HEK293 (cell line): Measurements from ENCODE around the gene RAB9B.

Source experiments
- CTCF ChIA-PET: fragments of 350-600 bp; formaldehyde crosslinking; extraction: SDS; loops from one replicate; lab custom pipeline; 2021; ENCODE audit warnings: antibody characterized with exemption; lab: Yijun Ruan, JAX
- POLR2A ChIA-PET: fragments of 300-600 bp; formaldehyde crosslinking; extraction: SDS; loops from one replicate; lab custom pipeline; 2020; ENCODE audit warnings: antibody characterized with exemption, inconsistent platforms; lab: Yijun Ruan, JAX
- H3K27ac ChIP-seq: fragments of 200-500 bp; sonication (Bioruptor generic); 2 replicates; pipeline ENCODE4 v1.5.1; 2014; ENCODE audit warnings: low read depth, low read length, control low read depth, inconsistent platforms; ENCODE audit errors: extremely low read depth
- H3K36me3 ChIP-seq, 2 experiments: fragments of 200-500 bp in 1 of 2; sonication (Bioruptor generic) in 1 of 2; 1 replicate in 1 of 2; 2 replicates in 1 of 2; pipeline ENCODE4 v1.5.1; 2014 to 2017; ENCODE audit warnings: inconsistent platforms in 2 of 2, low read length in 2 of 2; ENCODE audit not compliant: control insufficient read depth in 2 of 2, insufficient read depth in 1 of 2
- H3K4me1 ChIP-seq: fragments of 200-500 bp; sonication (Bioruptor generic); 2 replicates; pipeline ENCODE4 v1.5.1; 2014; ENCODE audit warnings: mild to moderate bottlenecking, low read length, inconsistent platforms; ENCODE audit not compliant: control insufficient read depth, insufficient read depth
- H3K4me3 ChIP-seq: 2 replicates; pipeline ENCODE4 v1.5.1; 2011; ENCODE audit warnings: low read depth, mild to moderate bottlenecking, control low read depth, low read length, moderate library complexity
- H3K9me3 ChIP-seq: fragments of 200-500 bp; sonication (Bioruptor generic); 2 replicates; pipeline ENCODE4 v1.5.1; 2014; ENCODE audit warnings: low read depth, low read length, inconsistent platforms; ENCODE audit not compliant: control insufficient read depth, insufficient read depth
- SALL2 ChIP-seq: fragments of 450-650 bp; formaldehyde crosslinking; IDR thresholded peaks from 2 replicates; pipeline ENCODE4 v1.5.0; 2017; ENCODE audit warnings: missing biosample characterization, mild to moderate bottlenecking, missing genetic modification characterization, borderline replicate concordance
- WT1 ChIP-seq: fragments of 450-650 bp; formaldehyde crosslinking; IDR thresholded peaks from 2 replicates; pipeline ENCODE4 v1.5.1; 2016; ENCODE audit warnings: missing biosample characterization, missing genetic modification characterization
- ZNF140 ChIP-seq: fragments of 450-650 bp; formaldehyde crosslinking; IDR thresholded peaks from 2 replicates; pipeline ENCODE4 v1.5.1; 2016; ENCODE audit warnings: missing biosample characterization, missing genetic modification characterization
- ZNF274 ChIP-seq, 2 experiments: fragments of 200-500 bp in 1 of 2; fragments of 450-650 bp in 1 of 2; sonication (Bioruptor generic) in 1 of 2; formaldehyde crosslinking in 1 of 2; IDR thresholded peaks; 2 replicates each; pipeline versions ENCODE4 v1.5.1 to v1.6.1; 2014 to 2016; ENCODE audit warnings: borderline replicate concordance in 1 of 2, inconsistent platforms in 1 of 2, low read length in 1 of 2, missing biosample characterization in 1 of 2, missing genetic modification characterization in 1 of 2
- ZNF391 ChIP-seq: fragments of 450-650 bp; formaldehyde crosslinking; IDR thresholded peaks from 2 replicates; pipeline ENCODE4 v1.5.1; 2016; ENCODE audit warnings: low read depth, missing biosample characterization, missing genetic modification characterization, borderline replicate concordance
- ZNF394 ChIP-seq: fragments of 450-650 bp; formaldehyde crosslinking; IDR thresholded peaks from 2 replicates; pipeline ENCODE4 v1.5.1; 2016; ENCODE audit warnings: missing biosample characterization, missing genetic modification characterization, mild to moderate bottlenecking, moderate library complexity, borderline replicate concordance
- ZNF501 ChIP-seq: fragments of 450-650 bp; formaldehyde crosslinking; IDR thresholded peaks from 2 replicates; pipeline ENCODE4 v1.5.1; 2016; ENCODE audit warnings: missing biosample characterization, missing genetic modification characterization
- ZNF510 ChIP-seq: fragments of 450-650 bp; formaldehyde crosslinking; IDR thresholded peaks from 2 replicates; pipeline ENCODE4 v1.5.1; 2018; ENCODE audit warnings: mild to moderate bottlenecking, missing genetic modification characterization, missing biosample characterization; ENCODE audit not compliant: insufficient replicate concordance
- ZNF521 ChIP-seq: fragments of 450-650 bp; formaldehyde crosslinking; IDR thresholded peaks from 2 replicates; pipeline ENCODE4 v1.5.1; 2017; ENCODE audit warnings: missing biosample characterization, mild to moderate bottlenecking, missing genetic modification characterization
- ZNF555 ChIP-seq: fragments of 450-650 bp; formaldehyde crosslinking; conservative IDR thresholded peaks from 2 replicates; pipeline ENCODE4 v1.5.1; 2017; ENCODE audit warnings: missing biosample characterization, mild to moderate bottlenecking, missing genetic modification characterization, inconsistent platforms
- ZNF596 ChIP-seq: fragments of 450-650 bp; IDR thresholded peaks from 2 replicates; pipeline ENCODE4 v1.5.0; 2018; ENCODE audit warnings: missing biosample characterization, mild to moderate bottlenecking, missing genetic modification characterization, moderate library complexity
- ZNF654 ChIP-seq: fragments of 450-650 bp; formaldehyde crosslinking; IDR thresholded peaks from 2 replicates; pipeline ENCODE4 v1.5.1; 2016; ENCODE audit warnings: low read depth, missing biosample characterization, missing genetic modification characterization
- ZNF777 ChIP-seq: fragments of 450-650 bp; formaldehyde crosslinking; IDR thresholded peaks from 2 replicates; pipeline ENCODE4 v1.5.1; 2017; ENCODE audit warnings: missing biosample characterization, missing genetic modification characterization, borderline replicate concordance
- TF ChIP-seq, protein P1 (sequence below): fragments of 450-650 bp; formaldehyde crosslinking; IDR thresholded peaks from 2 replicates; pipeline ENCODE4; 2016; ENCODE audit warnings: missing biosample characterization, missing genetic modification characterization
- TF ChIP-seq, protein P2 (sequence below): fragments of 450-650 bp; formaldehyde crosslinking; IDR thresholded peaks from 2 replicates; pipeline ENCODE4 v1.5.1; 2017; ENCODE audit warnings: missing biosample characterization, missing genetic modification characterization
- TF ChIP-seq, protein P3 (sequence below): fragments of 450-650 bp; formaldehyde crosslinking; IDR thresholded peaks from 2 replicates; pipeline ENCODE4 v1.5.1; 2016; ENCODE audit warnings: missing biosample characterization, missing genetic modification characterization
- TF ChIP-seq, protein P4 (sequence below): fragments of 450-650 bp; formaldehyde crosslinking; IDR thresholded peaks from 2 replicates; pipeline ENCODE4 v1.5.1; 2016; ENCODE audit warnings: missing biosample characterization, missing genetic modification characterization
- TF ChIP-seq, protein P5 (sequence below): fragments of 450-650 bp; formaldehyde crosslinking; IDR thresholded peaks from 2 replicates; pipeline ENCODE4 v1.5.1; 2017; ENCODE audit warnings: missing biosample characterization, mild to moderate bottlenecking, missing genetic modification characterization, moderate library complexity
- TF ChIP-seq, protein P6 (sequence below): fragments of 450-650 bp; formaldehyde crosslinking; IDR thresholded peaks from 2 replicates; pipeline ENCODE4 v1.5.1; 2017; ENCODE audit warnings: missing biosample characterization, missing genetic modification characterization

Gene RAB9B

DNA sequence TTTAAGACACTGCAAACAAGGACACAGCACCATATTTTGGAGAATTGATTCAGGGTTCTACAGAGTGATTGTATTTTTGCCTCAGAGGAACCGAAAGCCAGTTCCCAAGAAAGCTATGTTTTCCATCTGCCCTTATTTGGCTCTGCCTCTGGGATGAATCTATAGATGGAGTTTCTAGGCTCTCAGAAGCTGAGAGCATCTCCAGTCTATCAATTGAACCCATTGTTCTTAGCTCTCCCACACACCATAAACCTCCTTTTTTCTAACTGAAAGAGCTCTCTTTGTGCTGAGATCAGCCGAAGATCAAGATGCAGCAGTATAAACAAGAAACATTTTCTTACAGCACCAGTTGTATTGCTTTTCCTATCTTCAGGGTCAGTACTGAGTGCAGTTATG, 38.5 kb downstream of the RAB9B start:
- Histone ChIP-seq H3K4me1 (peaks cover 12% of the 10 kb centered on the region), H3K9me3 (no peaks in the 10 kb centered on the region), H3K27ac (no peak overlapping the region), H3K4me3 (no peak overlapping the region), H3K36me3 (no peaks in the 10 kb centered on the region)
- POLR2A ChIA-PET: no interaction called here
- TF ChIP-seq SALL2 (no peak), ZNF391 (tag by site-specific recombination) (no peak), ZNF510 (tag by site-specific recombination) (no peak)
- CTCF ChIA-PET: interaction anchor here (0.7 to 1.4 kb wide), 4 partner anchors 52 to 402 kb away, joined by 3 to 4 read pairs (median 3); partner anchors contain the start of gene TMEM31

DNA sequence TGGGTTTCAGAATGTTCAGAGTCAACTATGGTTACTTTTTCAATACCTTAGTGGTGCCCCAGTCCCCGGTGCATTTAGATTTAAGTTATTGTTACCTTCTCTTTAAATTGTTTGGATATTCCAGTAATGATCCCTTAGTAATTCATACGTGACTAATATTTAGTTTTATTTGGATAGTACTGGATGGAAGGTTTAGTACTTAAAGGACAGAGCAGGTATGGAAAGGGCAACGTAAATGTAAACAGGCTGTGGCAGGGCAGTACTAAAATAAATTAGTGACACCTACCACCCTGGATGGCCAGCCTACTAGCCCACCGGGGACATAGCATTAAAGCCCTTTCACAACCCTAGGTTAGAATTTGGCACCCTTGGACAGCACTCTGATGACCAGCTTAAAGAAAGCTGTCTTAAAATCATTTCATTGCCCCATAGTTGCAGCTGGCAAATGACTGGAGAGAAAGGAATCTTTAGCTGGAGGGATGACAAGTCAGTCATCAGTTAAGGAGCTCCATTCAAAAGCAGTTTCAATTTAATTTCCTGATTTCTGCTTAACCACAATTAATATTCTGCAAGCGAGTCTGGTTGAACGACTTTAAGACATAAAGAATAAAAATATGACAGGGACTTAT, 39.0 kb downstream of the RAB9B start:
- no peak for TF ChIP-seq ZNF596 (tag by site-specific recombination)
- TF ChIP-seq ZNF274 (IDR thresholded peaks at IDR 0.05; ENCODE audit: low read length): no peak
- no peak for TF ChIP-seq ZNF274 (tag by site-specific recombination; IDR thresholded peaks at IDR 0.05; ENCODE audit: borderline replicate concordance)
- no peak for TF ChIP-seq WT1 (tag by site-specific recombination)
- TF ChIP-seq, protein P1, sequence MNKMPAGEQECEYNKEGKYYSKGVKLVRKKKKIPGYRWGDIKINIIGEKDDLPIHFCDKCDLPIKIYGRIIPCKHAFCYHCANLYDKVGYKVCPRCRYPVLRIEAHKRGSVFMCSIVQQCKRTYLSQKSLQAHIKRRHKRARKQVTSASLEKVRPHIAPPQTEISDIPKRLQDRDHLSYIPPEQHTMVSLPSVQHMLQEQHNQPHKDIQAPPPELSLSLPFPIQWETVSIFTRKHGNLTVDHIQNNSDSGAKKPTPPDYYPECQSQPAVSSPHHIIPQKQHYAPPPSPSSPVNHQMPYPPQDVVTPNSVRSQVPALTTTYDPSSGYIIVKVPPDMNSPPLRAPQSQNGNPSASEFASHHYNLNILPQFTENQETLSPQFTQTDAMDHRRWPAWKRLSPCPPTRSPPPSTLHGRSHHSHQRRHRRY (tag by site-specific recombination): no peak
- TF ChIP-seq ZNF501: no peak
- TF ChIP-seq ZNF555 (tag by site-specific recombination): no peak
- TF ChIP-seq, protein P2, sequence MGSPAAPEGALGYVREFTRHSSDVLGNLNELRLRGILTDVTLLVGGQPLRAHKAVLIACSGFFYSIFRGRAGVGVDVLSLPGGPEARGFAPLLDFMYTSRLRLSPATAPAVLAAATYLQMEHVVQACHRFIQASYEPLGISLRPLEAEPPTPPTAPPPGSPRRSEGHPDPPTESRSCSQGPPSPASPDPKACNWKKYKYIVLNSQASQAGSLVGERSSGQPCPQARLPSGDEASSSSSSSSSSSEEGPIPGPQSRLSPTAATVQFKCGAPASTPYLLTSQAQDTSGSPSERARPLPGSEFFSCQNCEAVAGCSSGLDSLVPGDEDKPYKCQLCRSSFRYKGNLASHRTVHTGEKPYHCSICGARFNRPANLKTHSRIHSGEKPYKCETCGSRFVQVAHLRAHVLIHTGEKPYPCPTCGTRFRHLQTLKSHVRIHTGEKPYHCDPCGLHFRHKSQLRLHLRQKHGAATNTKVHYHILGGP: no peak
- no peak for TF ChIP-seq ZNF394 (tag by site-specific recombination)
- no peak for TF ChIP-seq ZNF521 (tag by site-specific recombination)
- TF ChIP-seq, protein P3, sequence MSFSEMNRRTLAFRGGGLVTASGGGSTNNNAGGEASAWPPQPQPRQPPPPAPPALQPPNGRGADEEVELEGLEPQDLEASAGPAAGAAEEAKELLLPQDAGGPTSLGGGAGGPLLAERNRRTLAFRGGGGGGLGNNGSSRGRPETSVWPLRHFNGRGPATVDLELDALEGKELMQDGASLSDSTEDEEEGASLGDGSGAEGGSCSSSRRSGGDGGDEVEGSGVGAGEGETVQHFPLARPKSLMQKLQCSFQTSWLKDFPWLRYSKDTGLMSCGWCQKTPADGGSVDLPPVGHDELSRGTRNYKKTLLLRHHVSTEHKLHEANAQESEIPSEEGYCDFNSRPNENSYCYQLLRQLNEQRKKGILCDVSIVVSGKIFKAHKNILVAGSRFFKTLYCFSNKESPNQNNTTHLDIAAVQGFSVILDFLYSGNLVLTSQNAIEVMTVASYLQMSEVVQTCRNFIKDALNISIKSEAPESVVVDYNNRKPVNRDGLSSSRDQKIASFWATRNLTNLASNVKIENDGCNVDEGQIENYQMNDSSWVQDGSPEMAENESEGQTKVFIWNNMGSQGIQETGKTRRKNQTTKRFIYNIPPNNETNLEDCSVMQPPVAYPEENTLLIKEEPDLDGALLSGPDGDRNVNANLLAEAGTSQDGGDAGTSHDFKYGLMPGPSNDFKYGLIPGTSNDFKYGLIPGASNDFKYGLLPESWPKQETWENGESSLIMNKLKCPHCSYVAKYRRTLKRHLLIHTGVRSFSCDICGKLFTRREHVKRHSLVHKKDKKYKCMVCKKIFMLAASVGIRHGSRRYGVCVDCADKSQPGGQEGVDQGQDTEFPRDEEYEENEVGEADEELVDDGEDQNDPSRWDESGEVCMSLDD (tag by site-specific recombination): no peak
- TF ChIP-seq, protein P4, sequence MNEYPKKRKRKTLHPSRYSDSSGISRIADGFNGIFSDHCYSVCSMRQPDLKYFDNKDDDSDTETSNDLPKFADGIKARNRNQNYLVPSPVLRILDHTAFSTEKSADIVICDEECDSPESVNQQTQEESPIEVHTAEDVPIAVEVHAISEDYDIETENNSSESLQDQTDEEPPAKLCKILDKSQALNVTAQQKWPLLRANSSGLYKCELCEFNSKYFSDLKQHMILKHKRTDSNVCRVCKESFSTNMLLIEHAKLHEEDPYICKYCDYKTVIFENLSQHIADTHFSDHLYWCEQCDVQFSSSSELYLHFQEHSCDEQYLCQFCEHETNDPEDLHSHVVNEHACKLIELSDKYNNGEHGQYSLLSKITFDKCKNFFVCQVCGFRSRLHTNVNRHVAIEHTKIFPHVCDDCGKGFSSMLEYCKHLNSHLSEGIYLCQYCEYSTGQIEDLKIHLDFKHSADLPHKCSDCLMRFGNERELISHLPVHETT (tag by site-specific recombination): no peak
- TF ChIP-seq, protein P5, sequence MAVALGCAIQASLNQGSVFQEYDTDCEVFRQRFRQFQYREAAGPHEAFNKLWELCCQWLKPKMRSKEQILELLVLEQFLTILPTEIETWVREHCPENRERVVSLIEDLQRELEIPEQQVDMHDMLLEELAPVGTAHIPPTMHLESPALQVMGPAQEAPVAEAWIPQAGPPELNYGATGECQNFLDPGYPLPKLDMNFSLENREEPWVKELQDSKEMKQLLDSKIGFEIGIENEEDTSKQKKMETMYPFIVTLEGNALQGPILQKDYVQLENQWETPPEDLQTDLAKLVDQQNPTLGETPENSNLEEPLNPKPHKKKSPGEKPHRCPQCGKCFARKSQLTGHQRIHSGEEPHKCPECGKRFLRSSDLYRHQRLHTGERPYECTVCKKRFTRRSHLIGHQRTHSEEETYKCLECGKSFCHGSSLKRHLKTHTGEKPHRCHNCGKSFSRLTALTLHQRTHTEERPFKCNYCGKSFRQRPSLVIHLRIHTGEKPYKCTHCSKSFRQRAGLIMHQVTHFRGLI (tag by site-specific recombination): no peak
- no peak for TF ChIP-seq ZNF777 (tag by site-specific recombination)
- no peak for TF ChIP-seq ZNF140 (tag by site-specific recombination)
- no peak for TF ChIP-seq ZNF654
- TF ChIP-seq, protein P6, sequence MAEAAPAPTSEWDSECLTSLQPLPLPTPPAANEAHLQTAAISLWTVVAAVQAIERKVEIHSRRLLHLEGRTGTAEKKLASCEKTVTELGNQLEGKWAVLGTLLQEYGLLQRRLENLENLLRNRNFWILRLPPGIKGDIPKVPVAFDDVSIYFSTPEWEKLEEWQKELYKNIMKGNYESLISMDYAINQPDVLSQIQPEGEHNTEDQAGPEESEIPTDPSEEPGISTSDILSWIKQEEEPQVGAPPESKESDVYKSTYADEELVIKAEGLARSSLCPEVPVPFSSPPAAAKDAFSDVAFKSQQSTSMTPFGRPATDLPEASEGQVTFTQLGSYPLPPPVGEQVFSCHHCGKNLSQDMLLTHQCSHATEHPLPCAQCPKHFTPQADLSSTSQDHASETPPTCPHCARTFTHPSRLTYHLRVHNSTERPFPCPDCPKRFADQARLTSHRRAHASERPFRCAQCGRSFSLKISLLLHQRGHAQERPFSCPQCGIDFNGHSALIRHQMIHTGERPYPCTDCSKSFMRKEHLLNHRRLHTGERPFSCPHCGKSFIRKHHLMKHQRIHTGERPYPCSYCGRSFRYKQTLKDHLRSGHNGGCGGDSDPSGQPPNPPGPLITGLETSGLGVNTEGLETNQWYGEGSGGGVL (tag by site-specific recombination): no peak
- no peak overlapping the region for H3K4me3 ChIP-seq
- H3K36me3 ChIP-seq: no peaks in the 10 kb centered on the region
- H3K27ac ChIP-seq: no peak overlapping the region
- H3K9me3 ChIP-seq: no peaks in the 10 kb centered on the region
- POLR2A ChIA-PET: no interaction called here
- CTCF ChIA-PET: interaction anchor here (0.7 to 1.4 kb wide), 3 partner anchors 82 to 403 kb away, joined by 3 to 4 read pairs (median 3); partner anchors contain the start of gene TMEM31
- H3K4me1 ChIP-seq: peaks cover 12% of the 10 kb centered on the region
